GM18873 (cell line): ENCODE results near the gene UFM1.
"Not testable (repeated sequence)": the region's sequence is repeated elsewhere in the genome, so short reads cannot be mapped to it uniquely, and the experiment has no call there.

Experiments used
- ATAC-seq: cut with Tn5 transposase; IDR thresholded peaks from one replicate; pipeline ENCODE4 v1.9.1; 2021; ENCODE audit warnings: mild to moderate bottlenecking, moderate library complexity, moderate number of reproducible peaks; ENCODE audit not compliant: unreplicated experiment, low FRiP score

Gene UFM1

GRCh38 chr13:38349390-38350113 lies at the start of gene UFM1:
UFM1 (plus strand) TSS chr13:38349851; CDS start chr13:38349920, 69 bp downstream.
- ATAC-seq: peak; percentile 95

GRCh38 chr13:38301236-38301635 lies 48.4 kb upstream of the UFM1 start:
- no peak for ATAC-seq

GRCh38 chr13:38303816-38304320 lies 45.8 kb upstream of the UFM1 start:
- ATAC-seq: no peak

GRCh38 chr13:38308736-38309135 lies 40.9 kb upstream of the UFM1 start:
- no peak for ATAC-seq

- ATAC-seq: no peak
These were observed 40.3 kb upstream of the UFM1 start for GRCh38 chr13:38309397-38309796.

GRCh38 chr13:38311175-38311574 lies 38.5 kb upstream of the UFM1 start:
- ATAC-seq: not testable (repeated sequence)

- no peak for ATAC-seq
These were observed 33.5 kb upstream of the UFM1 start for GRCh38 chr13:38316129-38316528.

- ATAC-seq: no peak
These were observed 28.0 kb upstream of the UFM1 start for GRCh38 chr13:38321654-38322053.

- no peak for ATAC-seq
These were observed 24.2 kb upstream of the UFM1 start for GRCh38 chr13:38325426-38325825.

- ATAC-seq: no peak
These were observed 21.0 kb upstream of the UFM1 start for GRCh38 chr13:38328699-38329098.

- ATAC-seq: no peak
These were observed 14.8 kb upstream of the UFM1 start for GRCh38 chr13:38334845-38335244.

GRCh38 chr13:38338089-38338488 lies 11.6 kb upstream of the UFM1 start:
- ATAC-seq: no peak

- no peak for ATAC-seq
These were observed 9.0 kb upstream of the UFM1 start for GRCh38 chr13:38340624-38341023.

- no peak for ATAC-seq
These were observed 8.4 kb upstream of the UFM1 start for GRCh38 chr13:38341149-38341692.

GRCh38 chr13:38346764-38347163 lies 2.9 kb upstream of the UFM1 start:
- no peak for ATAC-seq

GRCh38 chr13:38348861-38349389 lies 726 bp upstream of the UFM1 start:
- peak; percentile 13 for ATAC-seq

GRCh38 chr13:38350114-38350617 lies 515 bp downstream of the UFM1 start:
- peak; percentile 22 for ATAC-seq

- ATAC-seq: no peak
These were observed 6.0 kb downstream of the UFM1 start for GRCh38 chr13:38355595-38356119.

GRCh38 chr13:38358684-38359083 lies 9.0 kb downstream of the UFM1 start:
- ATAC-seq: no peak

GRCh38 chr13:38361542-38362262 lies 12.1 kb downstream of the UFM1 start:
- ATAC-seq: no peak

- ATAC-seq: no peak
These were observed 13.6 kb downstream of the UFM1 start for GRCh38 chr13:38363219-38363618.
